GM12873 (cell line): Measurements from ENCODE around the gene FAM193B.

Experiments used
- CTCF ChIP-seq: IDR thresholded peaks from 2 replicates; pipeline ENCODE4 v1.5.1; 2012; ENCODE audit warnings: low read depth, mild to moderate bottlenecking, moderate library complexity, low read length, control low read depth; ENCODE audit not compliant: insufficient read depth; ENCODE audit errors: missing control alignments

FAM193B gene

GRCh38 chr5:177542816-177543465 lies 11.4 kb downstream of the FAM193B start:
- no peak for TF ChIP-seq CTCF

GRCh38 chr5:177540438-177540837 lies 13.9 kb downstream of the FAM193B start:
- TF ChIP-seq CTCF = no peak

- no peak for TF ChIP-seq CTCF
These were observed 15.0 kb downstream of the FAM193B start for GRCh38 chr5:177539411-177539810.

- no peak for TF ChIP-seq CTCF
These were observed 15.5 kb downstream of the FAM193B start for GRCh38 chr5:177538876-177539275.

GRCh38 chr5:177537389-177538361 lies 16.7 kb downstream of the FAM193B start:
- TF ChIP-seq CTCF = no peak

GRCh38 chr5:177536386-177536785 lies 18.0 kb downstream of the FAM193B start:
- no peak for TF ChIP-seq CTCF

GRCh38 chr5:177535125-177535524 lies 19.2 kb downstream of the FAM193B start:
- TF ChIP-seq CTCF = no peak
